Neuron (in vitro differentiated cells): ENCODE results near the gene PIGQ.
"Not testable (repeated sequence)": the region's sequence is repeated elsewhere in the genome, so short reads cannot be mapped to it uniquely, and the experiment has no call there.

Experiments
- H2AFZ ChIP-seq: one replicate; pipeline ENCODE4 v1.6.1; 2013; ENCODE audit warnings: low read depth, mild to moderate bottlenecking, inconsistent platforms, low read length, moderate library complexity
- H3K27me3 ChIP-seq: one replicate; pipeline ENCODE4 v1.6.1; 2013; ENCODE audit warnings: low read length; ENCODE audit not compliant: insufficient read depth
- H3K36me3 ChIP-seq: one replicate; pipeline ENCODE4 v1.6.1; 2013; ENCODE audit warnings: low read length; ENCODE audit not compliant: insufficient read depth
- H3K4me1 ChIP-seq: one replicate; pipeline ENCODE4 v1.6.1; 2013; ENCODE audit warnings: low read length; ENCODE audit not compliant: insufficient read depth
- H3K4me3 ChIP-seq: 2 replicates; pipeline ENCODE4 v1.5.1; 2013; ENCODE audit warnings: mild to moderate bottlenecking, low read length, moderate library complexity
- H3K9me3 ChIP-seq: one replicate; pipeline ENCODE4 v1.6.1; 2013; ENCODE audit warnings: low read length

Gene PIGQ

DNA sequence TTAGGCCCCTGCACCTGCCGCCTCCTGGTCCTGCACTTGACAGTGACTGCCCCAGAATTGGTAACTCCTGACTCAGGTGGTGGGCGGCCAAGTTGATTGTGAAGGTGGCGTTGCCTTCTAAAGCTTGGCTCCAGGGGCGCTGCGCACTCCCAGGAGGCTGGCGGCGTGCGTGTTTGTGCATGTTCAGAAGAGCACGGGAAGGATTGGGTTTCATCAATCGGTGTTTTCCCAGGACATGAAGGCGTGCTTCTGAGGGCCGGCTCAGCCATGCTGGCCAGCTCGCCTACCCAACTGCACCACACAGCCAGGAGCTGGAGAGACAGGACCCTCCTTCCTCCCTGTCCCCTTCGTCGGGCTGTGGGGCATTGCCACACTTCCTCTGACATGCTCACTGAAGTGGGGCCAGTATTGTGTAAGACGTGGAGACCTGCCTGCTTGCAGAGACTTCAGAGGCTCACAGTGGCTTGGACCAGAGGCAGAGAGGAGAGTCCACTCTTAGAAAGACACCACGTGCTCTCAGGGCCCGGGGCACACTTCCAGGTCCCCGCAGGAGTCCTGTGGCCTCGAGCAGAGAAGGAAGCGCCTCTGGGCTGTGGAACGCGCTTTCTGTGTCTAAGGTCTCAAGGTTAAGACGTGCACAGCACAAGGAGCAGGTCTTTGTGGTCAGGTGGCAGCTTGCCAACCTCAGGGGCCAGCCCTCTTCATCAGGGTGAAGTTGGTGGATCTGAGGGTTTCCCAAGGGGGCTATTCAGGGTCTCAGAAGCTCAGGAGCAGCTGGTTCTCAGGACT, 22.9 kb downstream of the PIGQ start:
- H2AFZ ChIP-seq, result no peak overlapping the region
- no peaks in the 10 kb centered on the region for H3K27me3 ChIP-seq
- H3K4me1 ChIP-seq, result peaks cover 20% of the 10 kb centered on the region
- peaks cover 9% of the 10 kb centered on the region for H3K36me3 ChIP-seq
- H3K4me3 ChIP-seq, result no peak overlapping the region
- H3K9me3 ChIP-seq, result no peaks in the 10 kb centered on the region

DNA sequence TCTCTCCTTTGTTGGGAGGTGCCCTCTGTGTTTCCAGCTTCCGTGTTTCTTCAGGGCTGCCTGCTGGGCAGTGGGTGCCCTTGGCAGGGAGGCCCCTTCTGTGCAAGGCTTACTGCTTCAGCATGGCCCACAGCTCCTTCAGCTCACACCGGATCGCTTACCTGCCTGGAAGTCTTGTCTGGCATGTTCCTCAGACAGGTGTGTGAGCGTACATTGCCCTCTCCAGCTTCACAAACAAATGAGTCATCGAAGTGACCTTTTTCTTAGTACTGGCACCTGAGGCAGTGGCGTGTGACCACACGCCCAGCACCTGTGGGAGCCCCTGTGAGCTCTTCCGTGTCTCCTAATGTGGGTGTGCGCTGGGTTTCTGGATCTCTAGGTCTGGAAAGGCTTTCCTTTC, 23.6 kb downstream of the PIGQ start:
- peaks cover 9% of the 10 kb centered on the region for H3K36me3 ChIP-seq
- H2AFZ ChIP-seq, result no peak overlapping the region
- H3K9me3 ChIP-seq, result no peaks in the 10 kb centered on the region
- H3K4me1 ChIP-seq, result peaks cover 13% of the 10 kb centered on the region
- H3K27me3 ChIP-seq, result no peaks in the 10 kb centered on the region
- H3K4me3 ChIP-seq, result no peak overlapping the region

DNA sequence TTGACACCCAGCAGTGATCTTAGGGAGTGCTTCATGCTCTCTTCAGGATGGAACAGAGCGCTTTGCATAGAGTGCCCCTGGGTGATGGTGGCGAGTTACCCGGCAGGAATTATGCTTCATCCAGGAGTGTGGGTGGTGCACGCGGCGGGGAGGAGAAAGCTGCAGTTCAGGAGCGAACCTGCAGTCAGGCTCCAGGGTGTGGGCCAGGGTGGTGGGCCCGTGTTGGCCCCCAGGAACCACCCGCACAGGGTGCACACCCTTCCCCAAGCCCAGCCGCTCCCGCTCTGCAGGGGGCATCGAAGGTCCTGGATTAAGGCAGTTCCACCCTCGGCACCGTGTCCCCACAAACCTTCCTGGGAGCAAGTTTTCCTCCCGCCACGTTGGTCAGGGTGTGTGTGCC, 24.0 kb downstream of the PIGQ start:
- Histone ChIP-seq H2AFZ (no peak overlapping the region), H3K36me3 (peaks cover 11% of the 10 kb centered on the region), H3K9me3 (no peaks in the 10 kb centered on the region), H3K4me3 (no peak overlapping the region), H3K27me3 (no peaks in the 10 kb centered on the region), H3K4me1 (peaks cover 12% of the 10 kb centered on the region)

DNA sequence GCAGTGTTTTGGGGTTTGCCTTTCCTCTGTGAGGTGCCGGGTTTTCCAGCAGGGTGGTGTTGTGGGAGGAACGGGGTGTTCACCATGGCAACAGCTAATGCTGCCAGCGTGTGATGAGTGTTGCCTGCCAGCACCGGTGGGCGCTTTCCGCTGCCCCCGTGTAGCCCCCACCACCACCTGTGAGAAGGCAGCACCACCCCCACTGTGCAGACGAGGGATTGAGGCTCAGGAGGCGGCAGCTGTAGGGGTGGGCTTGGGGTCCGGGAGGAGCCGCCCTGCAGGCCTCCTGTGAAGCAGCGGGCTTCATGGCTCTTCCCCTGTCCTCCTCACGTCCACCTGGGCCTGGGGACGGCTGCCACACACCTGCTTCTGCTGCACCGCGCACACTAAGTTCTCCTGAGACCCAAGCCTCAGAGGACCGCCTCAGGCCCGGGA, 25.3 kb downstream of the PIGQ start:
- peaks cover 12% of the 10 kb centered on the region for H3K4me1 ChIP-seq

DNA sequence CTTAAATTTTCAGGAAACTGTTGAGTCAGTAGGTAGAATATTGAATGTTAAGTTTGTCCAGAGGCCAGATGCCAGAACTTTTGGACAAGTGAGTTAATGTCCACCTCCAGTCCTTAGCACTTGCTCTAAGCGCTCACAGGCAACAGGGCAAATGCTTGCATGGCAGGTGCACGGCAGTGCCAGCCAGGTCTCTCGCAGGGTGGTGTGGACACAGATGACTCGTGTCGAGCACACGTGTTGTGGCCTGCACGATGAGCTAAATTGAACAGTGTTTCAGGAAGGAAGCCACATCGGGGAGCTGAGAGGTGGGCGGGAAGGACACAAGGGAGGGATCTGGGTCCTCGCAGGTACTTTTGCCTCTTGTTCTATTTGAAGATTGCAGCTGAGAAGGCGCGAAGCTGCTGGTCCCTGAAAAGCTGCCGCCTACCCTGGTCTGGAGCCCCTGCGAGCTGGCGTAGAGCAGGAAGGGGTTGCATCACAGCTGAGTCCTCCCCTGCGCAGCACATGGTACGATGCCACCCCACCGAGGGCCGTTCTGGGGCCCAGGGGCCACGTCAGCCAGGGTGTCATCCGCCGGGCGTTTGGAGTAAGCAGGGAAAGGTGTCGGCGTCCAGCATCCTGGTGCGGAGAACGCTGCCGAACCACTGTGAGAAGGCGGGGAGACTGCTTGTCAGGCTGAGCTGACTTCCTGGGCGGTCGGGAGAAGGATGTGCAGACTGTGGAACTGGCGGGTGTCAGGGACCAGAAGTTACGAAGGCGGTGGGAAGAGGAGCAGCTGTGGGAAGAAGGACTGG, 26.4 kb downstream of the PIGQ start:
- Histone ChIP-seq H3K27me3 (no peaks in the 10 kb centered on the region), H3K9me3 (no peaks in the 10 kb centered on the region), H2AFZ (no peak overlapping the region), H3K4me1 (peaks cover 7% of the 10 kb centered on the region), H3K36me3 (peaks cover 17% of the 10 kb centered on the region), H3K4me3 (no peak overlapping the region)

More for the DNA sequence above, 25.3 kb downstream of the PIGQ start:
- Histone ChIP-seq H3K4me3 (no peak overlapping the region), H3K36me3 (peaks cover 16% of the 10 kb centered on the region), H2AFZ (no peak overlapping the region), H3K27me3 (no peaks in the 10 kb centered on the region), H3K9me3 (no peaks in the 10 kb centered on the region)

DNA sequence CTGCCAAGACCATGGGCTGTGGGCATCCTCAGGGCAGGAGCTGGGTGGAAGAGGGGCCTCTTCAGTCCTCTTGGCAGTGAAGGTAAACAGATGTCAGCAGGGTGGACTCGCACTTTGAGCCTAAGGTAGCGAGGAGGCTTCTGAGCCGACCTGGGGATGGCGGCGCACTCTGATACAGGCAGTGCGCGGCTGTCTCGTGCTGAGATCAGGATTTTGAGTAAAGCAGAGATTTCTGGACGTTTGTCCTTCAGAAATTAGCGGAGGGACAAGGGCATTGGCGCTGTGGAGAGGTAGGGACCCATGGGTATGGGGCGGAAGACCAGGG, 26.9 kb downstream of the PIGQ start:
- no peaks in the 10 kb centered on the region for H3K9me3 ChIP-seq
- H3K4me3 ChIP-seq, result no peak overlapping the region
- H2AFZ ChIP-seq, result no peak overlapping the region
- peaks cover 17% of the 10 kb centered on the region for H3K36me3 ChIP-seq
- no peaks in the 10 kb centered on the region for H3K27me3 ChIP-seq
- peaks cover 5% of the 10 kb centered on the region for H3K4me1 ChIP-seq

DNA sequence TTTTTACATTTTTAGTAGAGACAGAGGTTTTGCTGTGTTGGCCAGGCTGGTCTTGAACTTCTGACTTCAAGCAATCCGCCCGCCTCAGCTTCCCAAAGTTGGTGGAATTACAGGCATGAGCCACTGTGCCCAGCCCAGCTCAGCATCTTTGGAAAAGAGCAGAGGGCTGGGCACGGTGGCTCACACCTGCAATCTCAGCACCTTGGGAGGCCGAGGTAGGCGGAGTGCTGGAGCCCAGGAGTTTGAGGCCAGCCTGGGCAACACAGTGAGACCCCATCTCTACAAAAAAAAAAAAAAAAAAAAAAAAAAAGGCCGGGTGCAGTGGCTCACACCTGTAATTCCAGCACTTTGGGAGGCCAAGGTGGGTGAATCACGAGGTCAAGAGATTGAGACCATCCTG, 27.9 kb downstream of the PIGQ start:
- not testable (repeated sequence) for H3K9me3 ChIP-seq, H2AFZ ChIP-seq, H3K27me3 ChIP-seq, H3K4me1 ChIP-seq, H3K4me3 ChIP-seq
- peaks cover 16% of the 10 kb centered on the region for H3K36me3 ChIP-seq

DNA sequence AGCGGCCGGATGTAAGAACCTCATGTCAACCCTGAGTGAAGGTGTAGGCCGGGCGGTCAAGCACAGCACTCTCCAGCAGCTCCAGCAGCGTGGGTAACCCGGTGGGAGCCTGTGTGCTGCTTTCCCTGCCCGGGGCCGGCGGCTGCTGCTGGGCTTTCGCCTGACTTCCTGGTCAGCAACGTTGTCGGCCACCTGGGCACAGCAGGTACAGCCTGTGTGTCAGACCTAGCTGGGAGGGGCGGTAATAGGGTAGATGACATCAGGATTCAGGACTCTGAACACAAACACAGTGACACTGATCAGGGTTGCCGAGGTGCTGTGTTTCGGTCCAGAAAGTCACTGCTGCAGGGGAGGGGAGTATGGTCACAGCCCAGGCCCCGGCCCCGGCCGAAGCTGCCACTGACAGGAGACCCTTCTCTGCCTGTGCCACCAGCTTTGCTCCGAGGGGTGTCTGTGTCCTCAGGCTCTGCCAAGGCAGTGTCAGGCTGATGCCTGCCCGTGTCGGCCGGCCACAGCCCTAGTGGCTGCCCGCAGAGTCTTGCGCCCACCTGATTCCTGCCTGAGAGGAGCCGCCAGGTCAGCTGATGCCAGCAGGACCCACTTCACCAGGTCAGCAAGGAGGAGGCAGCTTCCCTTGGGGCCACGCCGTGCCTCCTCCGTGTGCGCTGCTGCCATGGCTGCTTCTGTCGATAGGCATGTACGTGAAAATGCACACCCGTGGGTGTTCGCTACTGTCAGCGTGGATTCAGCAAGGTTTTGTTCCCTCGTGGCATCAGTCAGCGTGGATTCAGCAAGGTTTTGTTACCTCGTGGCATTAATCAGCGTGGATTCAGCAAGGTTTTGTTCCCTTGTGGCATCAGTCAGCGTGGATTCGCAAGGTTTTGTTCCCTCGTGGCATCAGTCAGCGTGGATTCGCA, 29.3 kb downstream of the PIGQ start:
- peaks cover 12% of the 10 kb centered on the region for H3K36me3 ChIP-seq
- H3K4me3 ChIP-seq, result no peak overlapping the region
- H2AFZ ChIP-seq, result no peak overlapping the region
- H3K4me1 ChIP-seq, result peaks cover 2% of the 10 kb centered on the region
- no peaks in the 10 kb centered on the region for H3K27me3 ChIP-seq
- no peaks in the 10 kb centered on the region for H3K9me3 ChIP-seq

DNA sequence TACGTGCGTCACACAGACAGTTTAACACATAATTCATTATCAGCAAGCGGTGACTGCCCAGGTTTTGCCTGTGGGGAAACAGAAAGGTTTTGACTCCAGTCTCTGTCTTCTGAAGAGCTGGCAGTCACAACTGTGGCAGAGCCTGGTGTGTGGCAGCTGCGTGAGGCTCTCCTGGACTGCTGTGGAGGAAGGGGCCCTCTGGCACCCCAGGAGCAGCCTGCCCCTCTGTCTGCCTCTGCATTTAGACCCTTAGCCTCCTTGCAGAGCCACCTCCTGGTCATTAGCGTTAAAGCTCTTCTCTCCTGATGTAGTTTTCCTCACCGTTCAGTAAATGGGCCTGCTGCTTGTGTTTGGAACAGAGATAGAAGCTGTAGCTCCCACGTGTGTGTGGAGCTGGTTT, 31.0 kb downstream of the PIGQ start:
- Histone ChIP-seq H3K27me3 (no peaks in the 10 kb centered on the region), H3K36me3 (peaks cover 11% of the 10 kb centered on the region), H3K4me1 (peaks cover 2% of the 10 kb centered on the region), H3K4me3 (no peak overlapping the region), H3K9me3 (peaks cover 10% of the 10 kb centered on the region), H2AFZ (no peak overlapping the region)

DNA sequence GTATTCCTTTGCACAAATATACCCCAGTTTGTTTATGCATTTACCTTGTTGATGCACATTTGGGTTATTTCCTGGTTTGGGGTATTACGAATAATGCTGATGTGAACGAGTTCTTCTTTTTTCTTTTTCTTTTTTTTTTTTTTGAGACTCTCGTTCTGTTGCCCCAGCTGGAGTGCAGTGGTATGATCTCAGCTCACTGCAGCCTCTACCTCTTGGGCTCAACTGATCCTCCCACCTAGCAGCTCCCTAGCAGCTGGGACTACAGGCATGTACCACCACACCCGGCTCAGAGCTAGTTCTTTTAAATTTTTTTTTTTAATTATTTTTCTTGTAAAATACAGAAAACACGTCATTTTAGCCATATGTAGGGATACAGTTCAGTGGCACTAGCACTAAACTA, 34.2 kb downstream of the PIGQ start:
- Histone ChIP-seq H2AFZ (no peak overlapping the region), H3K4me3 (no peak overlapping the region), H3K9me3 (peaks cover 17% of the 10 kb centered on the region), H3K36me3 (peaks cover 7% of the 10 kb centered on the region), H3K4me1 (peaks cover 2% of the 10 kb centered on the region), H3K27me3 (no peaks in the 10 kb centered on the region)

DNA sequence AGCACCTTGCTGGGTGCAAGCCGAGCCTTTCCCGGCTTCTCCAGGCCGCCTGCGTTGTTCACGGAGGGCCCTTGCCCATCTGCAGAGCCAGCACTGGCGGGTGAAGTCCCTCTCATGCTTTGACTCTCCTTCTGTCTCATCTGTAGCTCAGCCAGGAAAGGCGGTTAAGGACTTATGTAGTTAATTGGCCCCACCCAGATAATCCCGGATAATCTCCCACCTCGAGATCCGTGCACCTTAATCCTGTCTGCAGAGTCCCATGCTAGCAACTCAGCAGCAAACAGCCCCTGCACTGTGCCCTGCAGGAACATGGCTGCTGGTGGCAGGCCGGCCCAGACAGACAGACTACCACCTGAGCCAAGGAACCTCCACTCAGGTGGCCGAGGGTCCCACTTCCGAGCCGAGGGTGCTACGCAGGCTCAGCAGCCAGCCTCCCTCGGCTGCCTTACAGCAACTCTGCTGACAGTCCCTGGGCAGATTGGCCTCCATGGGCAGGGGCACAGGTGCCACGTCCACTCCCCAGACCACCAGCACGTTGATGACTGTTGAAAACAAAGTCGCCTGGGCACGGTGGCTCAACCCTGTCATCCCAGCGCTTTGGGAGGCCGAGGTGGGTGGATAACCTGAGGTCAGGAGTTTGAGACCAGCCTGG, 37.0 kb downstream of the PIGQ start:
- Histone ChIP-seq H3K27me3 (no peaks in the 10 kb centered on the region), H3K4me1 (no peaks in the 10 kb centered on the region), H3K4me3 (no peak overlapping the region), H3K9me3 (peaks cover 23% of the 10 kb centered on the region), H2AFZ (no peak overlapping the region), H3K36me3 (peaks cover 3% of the 10 kb centered on the region)

DNA sequence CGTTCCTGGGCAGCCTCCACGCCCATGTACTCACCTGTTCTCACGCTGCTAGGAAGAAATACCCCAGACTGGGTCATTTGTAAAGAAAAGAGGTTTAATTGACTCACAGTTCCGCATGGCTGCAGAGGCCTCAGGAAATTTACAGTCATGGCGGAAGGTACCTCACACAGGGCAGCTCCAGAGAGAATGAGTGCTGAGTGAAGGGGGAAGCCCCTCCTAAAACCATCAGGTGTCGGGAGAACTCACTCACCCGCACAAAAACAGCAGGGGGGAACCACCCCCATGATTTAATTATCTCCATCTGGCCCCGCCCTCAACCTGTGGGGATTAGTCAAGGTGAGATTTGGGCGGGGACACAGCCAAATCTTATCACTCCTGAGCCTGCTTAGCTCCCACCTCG, 38.3 kb downstream of the PIGQ start:
- Histone ChIP-seq H3K4me3 (no peak overlapping the region), H3K27me3 (no peaks in the 10 kb centered on the region), H3K9me3 (peaks cover 23% of the 10 kb centered on the region), H2AFZ (no peak overlapping the region), H3K4me1 (no peaks in the 10 kb centered on the region), H3K36me3 (peaks cover 2% of the 10 kb centered on the region)
